ENCODE data around the gene CTNNA3. TPM values are rescaled to one million over a fixed set of nuclear protein-coding genes. Genes with fewer than 3 reads are reported as not detected.

The CTNNA3 gene
- total and polyA plus RNA-seq, 2 of the 4 experiments (the other 2 are of a cell fraction): 0.19 to 0.90 TPM

- Histone ChIP-seq H3K79me1 (ENCODE audit: low read depth in 1 of 2, low read length in 2 of 2) (no peaks in the 10 kb centered on the region), H2AK5ac (ENCODE audit: low read depth, low read length) (no peak overlapping the region), H3K4ac (ENCODE audit: low read depth, low read length) (no peak overlapping the region), H2BK20ac (ENCODE audit: low read depth, low read length) (no peak overlapping the region), H3K18ac (ENCODE audit: low read depth, low read length) (no peak overlapping the region), H2AFZ (replicated peaks; ENCODE audit: low read length, poor library complexity) (no peak overlapping the region), H3K4me1 (ENCODE audit: control insufficient read depth, insufficient read depth, low read length) (no peaks in the 10 kb centered on the region), H3K4me2 (ENCODE audit: low read depth, low read length) (no peak overlapping the region), H3K27me3 (ENCODE audit: control insufficient read depth, insufficient read depth, low read length) (no peaks in the 10 kb centered on the region), H2BK5ac (ENCODE audit: low read depth, low read length, poor library complexity, severe bottlenecking) (no peak overlapping the region), H3K56ac (ENCODE audit: extremely low read depth, insufficient read depth, low read length) (no peak overlapping the region), H3K23ac (ENCODE audit: low read depth, low read length) (no peak overlapping the region), H3K36me3 (ENCODE audit: control insufficient read depth, insufficient read depth, low read length) (no peaks in the 10 kb centered on the region), H4K5ac (ENCODE audit: low read depth, low read length) (no peak overlapping the region), H2BK120ac (ENCODE audit: low read depth, low read length) (no peak overlapping the region), H3K9ac (ENCODE audit: low read depth, low read length) (no peak overlapping the region), H4K91ac (ENCODE audit: insufficient read depth, low read depth, low read length) (no peak overlapping the region), H3K9me1 (ENCODE audit: insufficient read depth, low read length) (no peaks in the 10 kb centered on the region), H3K4me3 (ENCODE audit: insufficient read depth, low read depth, low read length) (no peak overlapping the region), H4K20me1 (ENCODE audit: insufficient read depth, low read length) (no peaks in the 10 kb centered on the region), H3K9me3 (ENCODE audit: control insufficient read depth, insufficient read depth, low read length) (no peaks in the 10 kb centered on the region), H4K8ac (ENCODE audit: low read depth in 2 of 2, low read length in 2 of 2) (no peak overlapping the region), H3K14ac (replicated peaks; ENCODE audit: low read depth, low read length) (no peak overlapping the region), H2BK15ac (ENCODE audit: low read depth, low read length) (no peak overlapping the region), H2AK9ac (replicated peaks; ENCODE audit: low read depth, low read length, poor library complexity) (no peak overlapping the region), H3K27ac (ENCODE audit: insufficient read depth, low read length) (no peak overlapping the region)
- DNase-seq (no peak), ATAC-seq (ENCODE audit: low read depth) (no peak)
- no TSS peak for BruUV-seq (replicated peaks)
- TF ChIP-seq SMC3 (IDR thresholded peaks at IDR 0.05; ENCODE audit: low read depth, low read length) (no peak), POLR2A (IDR thresholded peaks at IDR 0.05; ENCODE audit: low read depth, low read length) (no peak), MAFK (IDR thresholded peaks at IDR 0.05; ENCODE audit: low read depth, low read length) (no peak), NFE2L2 (IDR thresholded peaks at IDR 0.05; ENCODE audit: low read depth, low read length) (no peak), CHD1 (IDR thresholded peaks at IDR 0.05; ENCODE audit: low read depth, low read length) (no peak), FOS (IDR thresholded peaks at IDR 0.05; ENCODE audit: low read depth, low read length) (no peak), BHLHE40 (IDR thresholded peaks at IDR 0.05; ENCODE audit: low read depth, low read length) (no peak), CEBPB (IDR thresholded peaks at IDR 0.05; ENCODE audit: low read depth, low read length) (no peak), ELK1 (IDR thresholded peaks at IDR 0.05; ENCODE audit: borderline replicate concordance, low read depth, low read length) (no peak), RAD21 (IDR thresholded peaks at IDR 0.05; ENCODE audit: low read length) (no peak)
- TF ChIP-seq, protein P1, sequence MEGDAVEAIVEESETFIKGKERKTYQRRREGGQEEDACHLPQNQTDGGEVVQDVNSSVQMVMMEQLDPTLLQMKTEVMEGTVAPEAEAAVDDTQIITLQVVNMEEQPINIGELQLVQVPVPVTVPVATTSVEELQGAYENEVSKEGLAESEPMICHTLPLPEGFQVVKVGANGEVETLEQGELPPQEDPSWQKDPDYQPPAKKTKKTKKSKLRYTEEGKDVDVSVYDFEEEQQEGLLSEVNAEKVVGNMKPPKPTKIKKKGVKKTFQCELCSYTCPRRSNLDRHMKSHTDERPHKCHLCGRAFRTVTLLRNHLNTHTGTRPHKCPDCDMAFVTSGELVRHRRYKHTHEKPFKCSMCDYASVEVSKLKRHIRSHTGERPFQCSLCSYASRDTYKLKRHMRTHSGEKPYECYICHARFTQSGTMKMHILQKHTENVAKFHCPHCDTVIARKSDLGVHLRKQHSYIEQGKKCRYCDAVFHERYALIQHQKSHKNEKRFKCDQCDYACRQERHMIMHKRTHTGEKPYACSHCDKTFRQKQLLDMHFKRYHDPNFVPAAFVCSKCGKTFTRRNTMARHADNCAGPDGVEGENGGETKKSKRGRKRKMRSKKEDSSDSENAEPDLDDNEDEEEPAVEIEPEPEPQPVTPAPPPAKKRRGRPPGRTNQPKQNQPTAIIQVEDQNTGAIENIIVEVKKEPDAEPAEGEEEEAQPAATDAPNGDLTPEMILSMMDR (conservative IDR thresholded peaks at IDR 0.05; ENCODE audit: low read depth, low read length): no peak
- dilution Hi-C loops (cut with HindIII; ENCODE audit: low sequenced_read_pairs, unreplicated experiment) (no loop called here), in situ Hi-C loops (cut with MboI; ENCODE audit: low sequenced_read_pairs) (no loop called here), intact Hi-C loops (cut with micrococcal nuclease) (no loop called here)
- WGBS, 2 experiments (ENCODE audit: extremely low coverage in 2 of 2, insufficient read length in 1 of 2): no CpG with 5 or more reads among the region's 1 CpG
- ChIA-PET POLR2A (ENCODE audit: unreplicated experiment) (no interaction called here), CTCF (no interaction called here)
These were observed 909.3 kb downstream of the CTNNA3 start for GRCh38 chr10:66786709-66787108.
